Adrenal gland (tissue), 5 donors: Measurements from ENCODE around the gene GRID1.

Experiments
- CTCF ChIP-seq, 6 experiments: fragments of 450-650 bp in 4 of 6; fragments of 200-600 bp in 2 of 6; sonication (generic) in 1 of 6; IDR thresholded peaks; 1 replicate in 5 of 6; 2 replicates in 1 of 6; pipeline versions ENCODE4 v1.5.1 to v1.8.0; 2016 to 2021; ENCODE audit warnings: antibody characterized with exemption in 6 of 6, mild to moderate bottlenecking in 2 of 6, moderate library complexity in 1 of 6
- POLR2A ChIP-seq, 2 donors: fragments of 450-650 bp; IDR thresholded peaks; one replicate each; pipeline ENCODE4 v1.6.1; 2017; ENCODE audit warnings: antibody characterized with exemption in 2 of 2, mild to moderate bottlenecking in 2 of 2, moderate library complexity in 1 of 2
- donor health status: DM: no; HTN: no; CAD: no.

GRCh38 chr10:86023336-86023735 lies 343.3 kb downstream of the GRID1 start:
- TF ChIP-seq CTCF (IDR thresholded peaks at IDR 0.05) (no peak), POLR2A (IDR thresholded peaks at IDR 0.05) (no peak)
